Kidney capillary endothelial cell (primary cell): ENCODE measurements around the gene LTF.
"Not testable (repeated sequence)": the region's sequence is repeated elsewhere in the genome, so short reads cannot be mapped to it uniquely, and the experiment has no call there.

Source experiments
- DNase-seq: peaks from one replicate; pipeline ENCODE4 v3.0.0-alpha.2; 2018; ENCODE audit warnings: low spot score

Gene LTF

DNA sequence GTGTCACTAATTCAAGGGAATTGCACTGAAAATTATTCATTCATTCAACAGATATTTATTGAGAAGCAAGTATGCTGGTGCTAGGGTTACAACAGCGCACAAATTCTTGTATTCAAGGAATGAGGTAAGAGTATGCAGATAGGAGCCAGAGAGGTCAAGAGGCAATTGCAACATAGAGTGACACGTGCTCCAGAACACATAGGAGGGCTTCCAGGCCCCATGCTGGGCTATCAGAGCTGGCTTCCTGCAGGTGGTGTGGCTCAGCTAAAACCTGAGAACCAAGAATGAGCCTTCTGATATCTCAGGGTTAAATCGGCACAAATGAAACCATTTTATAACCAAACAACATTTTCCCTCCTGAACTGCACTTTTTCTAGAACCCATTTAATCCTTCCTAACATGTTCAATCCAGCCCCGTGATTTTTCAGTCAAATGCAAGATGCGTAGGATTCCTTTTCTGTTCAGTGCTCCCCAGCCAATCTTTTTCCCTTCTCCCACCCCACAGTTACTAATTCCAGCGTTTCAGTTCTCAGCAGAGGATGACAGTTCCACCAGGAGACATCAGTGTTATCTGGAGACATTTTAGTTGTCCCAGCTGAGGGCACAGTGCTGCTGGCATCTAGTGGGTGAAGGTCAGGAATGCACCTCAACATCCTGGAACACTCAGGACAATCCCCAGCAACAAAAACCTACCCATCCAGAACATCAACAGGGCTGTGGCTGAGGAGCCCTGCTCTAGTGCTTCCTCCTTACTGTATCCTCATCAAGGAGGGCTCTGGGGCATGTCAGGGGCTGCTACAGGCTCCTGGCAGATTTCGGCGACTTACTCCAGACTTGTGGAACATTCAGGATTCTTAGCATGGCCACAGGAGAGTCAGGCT lies 70.9 kb downstream of the LTF start:
- no peak for DNase-seq

DNA sequence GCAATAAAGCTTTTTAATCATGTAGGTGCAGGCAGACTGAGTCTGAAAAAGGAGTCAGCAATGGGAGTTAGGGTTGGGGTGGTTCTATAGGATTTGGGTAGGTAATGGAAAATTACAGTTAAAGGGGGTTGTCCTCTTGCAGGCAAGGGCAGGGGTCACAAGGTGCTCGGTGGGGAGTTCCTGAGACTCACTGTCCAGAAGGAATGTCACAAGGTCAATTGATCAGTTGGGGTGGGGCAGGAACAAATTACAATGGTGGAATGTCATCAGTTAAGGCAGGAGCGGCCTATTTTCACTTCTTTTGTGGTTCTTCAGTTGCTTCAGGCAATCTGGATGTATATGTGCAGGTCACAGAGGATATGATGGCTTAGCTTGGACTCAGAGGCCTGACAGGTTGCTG lies 71.7 kb downstream of the LTF start:
- no peak for DNase-seq

DNA sequence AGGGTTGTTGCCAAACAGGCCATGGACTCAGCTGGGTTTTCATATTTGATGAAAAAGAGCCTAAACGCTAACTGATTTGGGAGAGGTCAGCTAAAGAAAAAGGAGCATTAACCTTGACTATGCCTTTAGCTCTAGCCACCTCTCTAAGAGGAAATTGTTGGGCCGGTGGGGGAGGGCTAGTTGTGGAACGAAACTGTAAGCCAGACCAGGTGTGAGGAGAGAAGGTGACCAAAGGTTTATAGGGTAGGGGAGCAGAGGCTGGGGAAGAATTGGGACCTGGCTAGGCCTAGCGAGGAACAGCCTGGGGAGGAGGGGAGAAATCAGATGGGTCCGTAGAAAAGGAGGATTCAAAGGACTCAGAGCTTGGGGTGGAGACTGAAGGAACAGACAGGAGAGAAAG lies 73.2 kb downstream of the LTF start:
- DNase-seq, result not testable (repeated sequence)

DNA sequence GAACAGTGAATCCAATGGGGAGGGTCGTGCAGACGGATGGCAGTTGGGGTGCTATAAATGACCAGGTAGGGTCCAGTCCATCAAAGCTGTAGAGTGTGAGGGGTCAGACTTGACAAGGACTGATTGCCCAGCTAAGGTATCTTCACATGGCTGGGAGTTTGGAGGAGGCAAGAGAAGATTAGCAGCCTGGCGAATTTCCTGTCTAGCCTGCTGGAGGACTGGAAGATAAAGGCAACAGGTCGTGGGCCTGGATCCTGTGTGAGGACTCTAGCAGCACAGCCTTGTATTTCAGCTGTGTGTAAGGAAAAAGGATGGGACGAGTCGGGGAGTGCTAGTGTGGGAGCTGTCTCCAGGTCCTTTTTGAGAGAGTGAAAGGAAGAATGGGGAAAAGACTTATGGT lies 75.4 kb downstream of the LTF start:
- no peak for DNase-seq

DNA sequence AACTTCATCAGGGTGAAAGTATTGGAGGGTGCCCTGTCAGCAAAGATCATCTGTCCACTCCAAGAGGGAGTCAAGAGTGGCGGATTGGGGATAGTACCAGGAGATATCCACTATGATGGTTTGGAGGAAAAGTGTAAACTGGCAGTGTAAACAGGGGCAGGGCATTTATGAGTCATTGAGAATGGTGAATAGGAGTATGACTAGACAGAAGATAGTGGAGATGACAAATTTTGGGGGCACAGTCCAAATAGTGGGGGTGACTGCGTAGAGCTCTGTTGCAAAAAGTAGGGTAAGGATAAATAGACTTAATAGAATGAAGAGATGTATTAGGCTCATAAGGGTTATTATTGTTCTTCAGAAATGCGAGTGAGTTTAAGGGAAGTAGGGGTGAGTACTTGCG lies 75.9 kb downstream of the LTF start:
- not testable (repeated sequence) for DNase-seq

DNA sequence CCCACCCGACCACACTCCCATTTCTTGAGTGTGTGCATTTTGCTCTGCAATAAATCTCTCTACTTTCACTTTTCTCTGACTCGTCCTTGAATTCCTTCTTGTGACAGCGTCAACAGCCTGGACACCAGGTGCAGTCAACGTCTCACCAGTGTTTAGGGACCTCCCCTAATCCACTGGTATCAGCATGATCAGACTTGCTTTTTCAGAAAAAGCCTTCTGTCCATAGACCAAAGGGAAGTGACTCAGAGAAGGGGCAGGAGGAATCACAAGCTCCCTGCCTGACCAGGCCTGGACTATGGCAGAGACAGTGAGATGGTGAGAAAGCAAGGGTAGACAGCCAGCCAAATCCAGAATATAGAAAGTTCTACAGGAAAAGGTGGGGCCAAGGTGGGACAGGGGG lies 78.5 kb downstream of the LTF start:
- DNase-seq, result peak; percentile 81
